ENCODE data around the gene MAP3K7. TPM values are rescaled to one million over a fixed set of nuclear protein-coding genes. Genes with fewer than 3 reads are reported as not detected.

The MAP3K7 gene
- total and polyA plus RNA-seq, 10 donors: 15.6 to 56.9 (median 39.8) TPM

DNA sequence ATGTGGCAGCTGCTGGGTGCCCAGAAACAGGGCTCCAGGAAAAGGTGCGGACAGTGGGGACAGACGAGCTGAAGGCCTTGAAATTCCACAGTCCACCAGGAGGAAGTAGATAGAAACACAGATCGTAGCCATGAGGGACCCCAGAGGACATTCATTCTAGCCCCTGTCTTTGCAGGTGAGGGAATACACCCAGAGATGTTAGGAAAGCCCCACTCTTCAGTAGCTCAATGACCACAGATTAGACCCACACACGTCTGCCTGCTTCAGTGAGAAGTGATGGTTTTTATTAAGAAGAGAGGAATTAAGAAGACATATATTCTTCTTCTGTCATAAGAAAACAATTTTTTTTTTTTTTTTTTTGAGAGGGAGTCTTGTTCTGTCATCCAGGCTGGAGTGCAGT, 123.0 kb downstream of the MAP3K7 start:
- Histone ChIP-seq H3K27me3 (replicated peaks in 1 of 7) (no peaks in the 10 kb centered on the region), H3K9me3 (no peaks in the 10 kb centered on the region), H3K36me3 (no peaks in the 10 kb centered on the region), H3K4me1 (peaks cover 0 to 15% (median 5%) of the 10 kb centered on the region in 6 donors), H3K27ac (no peak overlapping the region), H3K4me3 (no peak overlapping the region)
- DNase-seq: no peak
- 67 to 86% (median 73%) methylated on average over 4 of the region's 4 CpGs for WGBS, 5 donors
- intact Hi-C loops (cut with DNase I; ENCODE audit: low total_unique reads): no loop called here
- TF ChIP-seq POLR2AphosphoS5 (IDR thresholded peaks at IDR 0.05) (no peak), POLR2A (IDR thresholded peaks at IDR 0.05) (no peak)
- TF ChIP-seq, protein P1, sequence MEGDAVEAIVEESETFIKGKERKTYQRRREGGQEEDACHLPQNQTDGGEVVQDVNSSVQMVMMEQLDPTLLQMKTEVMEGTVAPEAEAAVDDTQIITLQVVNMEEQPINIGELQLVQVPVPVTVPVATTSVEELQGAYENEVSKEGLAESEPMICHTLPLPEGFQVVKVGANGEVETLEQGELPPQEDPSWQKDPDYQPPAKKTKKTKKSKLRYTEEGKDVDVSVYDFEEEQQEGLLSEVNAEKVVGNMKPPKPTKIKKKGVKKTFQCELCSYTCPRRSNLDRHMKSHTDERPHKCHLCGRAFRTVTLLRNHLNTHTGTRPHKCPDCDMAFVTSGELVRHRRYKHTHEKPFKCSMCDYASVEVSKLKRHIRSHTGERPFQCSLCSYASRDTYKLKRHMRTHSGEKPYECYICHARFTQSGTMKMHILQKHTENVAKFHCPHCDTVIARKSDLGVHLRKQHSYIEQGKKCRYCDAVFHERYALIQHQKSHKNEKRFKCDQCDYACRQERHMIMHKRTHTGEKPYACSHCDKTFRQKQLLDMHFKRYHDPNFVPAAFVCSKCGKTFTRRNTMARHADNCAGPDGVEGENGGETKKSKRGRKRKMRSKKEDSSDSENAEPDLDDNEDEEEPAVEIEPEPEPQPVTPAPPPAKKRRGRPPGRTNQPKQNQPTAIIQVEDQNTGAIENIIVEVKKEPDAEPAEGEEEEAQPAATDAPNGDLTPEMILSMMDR (IDR thresholded peaks at IDR 0.05 in 8 of 11, conservative IDR thresholded peaks at IDR 0.05 in 3 of 11): no peak
